ENCODE results near the gene ZNFX1. TPM values are rescaled to one million over a fixed set of nuclear protein-coding genes. Genes with fewer than 3 reads are reported as not detected.
"Not testable (repeated sequence)": the region's sequence is repeated elsewhere in the genome, so short reads cannot be mapped to it uniquely, and the experiment has no call there.

The ZNFX1 gene
- 10 to 100 TPM; 17.2 to 59.2 (median 17.9) TPM for polyA plus RNA-seq

GRCh38 chr20:49278036-49278817, at the start of gene ZNFX1:
Gene ZNFX1, minus strand, starts transcription at chr20:49278057. Its CDS starts 2,218 bp downstream, at chr20:49275839.
- Mint-ChIP-seq H3K27me3 (ENCODE audit: low read depth in 3 of 3) (peaks cover 18 to 36% (median 26%) of the 10 kb centered on the region in 3 donors), H3K27ac (peak within 1 kb of the TSS; percentile 95 to 99 (median 96)), H3K36me3 (peaks cover 39 to 56% (median 43%) of the 10 kb centered on the region in 3 donors), H3K9me3 (peaks cover 0 to 30% (median 19%) of the 10 kb centered on the region in 6 donors), H3K4me1 (peaks cover 73 to 82% of the 10 kb centered on the region in 2 donors), H3K4me3 (peak within 1 kb of the TSS; percentile 92 to 98 (median 94))
- DNase-seq, result peak; percentile 99

GRCh38 chr20:49326026-49326425, 48.2 kb upstream of the ZNFX1 start:
- Mint-ChIP-seq H3K27ac (no peak overlapping the region), H3K9me3 (no peaks in the 10 kb centered on the region), H3K36me3 (no peaks in the 10 kb centered on the region), H3K4me1 (peaks cover 11 to 20% of the 10 kb centered on the region in 2 donors), H3K4me3 (no peak overlapping the region), H3K27me3 (ENCODE audit: low read depth in 3 of 3) (peaks cover 4 to 12% (median 11%) of the 10 kb centered on the region in 3 donors)
- no peak for DNase-seq

GRCh38 chr20:49324306-49324705, 46.4 kb upstream of the ZNFX1 start:
- peaks cover 6 to 13% (median 13%) of the 10 kb centered on the region in 3 donors for H3K27me3 Mint-ChIP-seq (ENCODE audit: low read depth in 3 of 3)
- H3K9me3 Mint-ChIP-seq, result no peaks in the 10 kb centered on the region
- peak overlapping the region in 3 of 6 donors; percentile 37 to 77 (median 61) for H3K27ac Mint-ChIP-seq
- no peak overlapping the region for H3K4me3 Mint-ChIP-seq
- DNase-seq, result no peak
- H3K4me1 Mint-ChIP-seq, result peaks cover 12 to 20% of the 10 kb centered on the region in 2 donors
- no peaks in the 10 kb centered on the region for H3K36me3 Mint-ChIP-seq

GRCh38 chr20:49323622-49324238, 45.9 kb upstream of the ZNFX1 start:
- H3K4me1 Mint-ChIP-seq, result peaks cover 17 to 25% of the 10 kb centered on the region in 2 donors
- H3K9me3 Mint-ChIP-seq, result peaks cover 0 to 3% (median 0%) of the 10 kb centered on the region in 6 donors
- H3K27ac Mint-ChIP-seq, result peak overlapping the region in 5 of 6 donors; percentile 54 to 80 (median 61)
- peak; percentile 9 to 48 (median 28) for DNase-seq
- no peaks in the 10 kb centered on the region for H3K36me3 Mint-ChIP-seq
- peaks cover 4 to 17% (median 16%) of the 10 kb centered on the region in 3 donors for H3K27me3 Mint-ChIP-seq (ENCODE audit: low read depth in 3 of 3)
- H3K4me3 Mint-ChIP-seq, result peak overlapping the region in 2 of 5 donors; percentile 1 to 51

GRCh38 chr20:49320460-49320859, 42.6 kb upstream of the ZNFX1 start:
- no peak for DNase-seq
- Mint-ChIP-seq H3K36me3 (no peaks in the 10 kb centered on the region), H3K27ac (no peak overlapping the region), H3K9me3 (peaks cover 0 to 3% (median 0%) of the 10 kb centered on the region in 6 donors), H3K4me3 (no peak overlapping the region), H3K4me1 (peaks cover 19 to 28% of the 10 kb centered on the region in 2 donors), H3K27me3 (ENCODE audit: low read depth in 3 of 3) (peaks cover 7 to 24% (median 21%) of the 10 kb centered on the region in 3 donors)

- Mint-ChIP-seq H3K4me3 (peak overlapping the region; percentile 69 to 87 (median 77)), H3K27ac (no peak overlapping the region), H3K27me3 (ENCODE audit: low read depth in 3 of 3) (peaks cover 7 to 24% (median 19%) of the 10 kb centered on the region in 3 donors), H3K36me3 (no peaks in the 10 kb centered on the region), H3K9me3 (peaks cover 0 to 3% (median 0%) of the 10 kb centered on the region in 6 donors), H3K4me1 (peaks cover 19 to 26% of the 10 kb centered on the region in 2 donors)
- no peak for DNase-seq
These were observed 41.5 kb upstream of the ZNFX1 start for GRCh38 chr20:49319208-49319809.

GRCh38 chr20:49318430-49319207, 40.8 kb upstream of the ZNFX1 start:
- peaks cover 7 to 24% (median 19%) of the 10 kb centered on the region in 3 donors for H3K27me3 Mint-ChIP-seq (ENCODE audit: low read depth in 3 of 3)
- peak overlapping the region; percentile 69 to 87 (median 77) for H3K4me3 Mint-ChIP-seq
- no peaks in the 10 kb centered on the region for H3K36me3 Mint-ChIP-seq
- H3K4me1 Mint-ChIP-seq, result peaks cover 14 to 19% of the 10 kb centered on the region in 2 donors
- H3K9me3 Mint-ChIP-seq, result peaks cover 0 to 3% (median 0%) of the 10 kb centered on the region in 6 donors
- DNase-seq, result no peak
- peak overlapping the region in 1 of 6 donors; percentile 38 for H3K27ac Mint-ChIP-seq

GRCh38 chr20:49318091-49318429, 40.2 kb upstream of the ZNFX1 start:
- no peak overlapping the region for H3K27ac Mint-ChIP-seq
- H3K36me3 Mint-ChIP-seq, result no peaks in the 10 kb centered on the region
- H3K9me3 Mint-ChIP-seq, result peaks cover 0 to 3% (median 0%) of the 10 kb centered on the region in 6 donors
- peaks cover 7 to 24% (median 19%) of the 10 kb centered on the region in 3 donors for H3K27me3 Mint-ChIP-seq (ENCODE audit: low read depth in 3 of 3)
- H3K4me3 Mint-ChIP-seq, result peak overlapping the region in 4 of 5 donors; percentile 26 to 63 (median 48)
- no peak for DNase-seq
- peaks cover 13 to 14% of the 10 kb centered on the region in 2 donors for H3K4me1 Mint-ChIP-seq

GRCh38 chr20:49316704-49317103, 38.8 kb upstream of the ZNFX1 start:
- peak overlapping the region in 1 of 5 donors; percentile 1 for H3K4me3 Mint-ChIP-seq
- peaks cover 7 to 24% (median 20%) of the 10 kb centered on the region in 3 donors for H3K27me3 Mint-ChIP-seq (ENCODE audit: low read depth in 3 of 3)
- peaks cover 17 to 20% of the 10 kb centered on the region in 2 donors for H3K4me1 Mint-ChIP-seq
- no peak overlapping the region for H3K27ac Mint-ChIP-seq
- H3K36me3 Mint-ChIP-seq, result no peaks in the 10 kb centered on the region
- H3K9me3 Mint-ChIP-seq, result peaks cover 0 to 3% (median 0%) of the 10 kb centered on the region in 6 donors
- no peak for DNase-seq

GRCh38 chr20:49315580-49315979, 37.7 kb upstream of the ZNFX1 start:
- Mint-ChIP-seq H3K4me3 (no peak overlapping the region), H3K36me3 (peaks cover 0 to 2% (median 0%) of the 10 kb centered on the region in 3 donors), H3K27me3 (ENCODE audit: low read depth in 3 of 3) (peaks cover 7 to 30% (median 18%) of the 10 kb centered on the region in 3 donors), H3K4me1 (peaks cover 17 to 21% of the 10 kb centered on the region in 2 donors), H3K27ac (no peak overlapping the region), H3K9me3 (peaks cover 0 to 3% (median 0%) of the 10 kb centered on the region in 6 donors)
- no peak for DNase-seq

GRCh38 chr20:49314052-49314451, 36.2 kb upstream of the ZNFX1 start:
- not testable (repeated sequence) for H3K4me3 Mint-ChIP-seq, DNase-seq, H3K9me3 Mint-ChIP-seq, H3K36me3 Mint-ChIP-seq, H3K27ac Mint-ChIP-seq
- Mint-ChIP-seq H3K27me3 (ENCODE audit: low read depth in 3 of 3) (peaks cover 6 to 24% (median 18%) of the 10 kb centered on the region in 3 donors), H3K4me1 (peaks cover 16 to 19% of the 10 kb centered on the region in 2 donors)

- Mint-ChIP-seq H3K27ac (peak overlapping the region in 1 of 6 donors; percentile 39), H3K27me3 (ENCODE audit: low read depth in 3 of 3) (peaks cover 6 to 20% (median 13%) of the 10 kb centered on the region in 3 donors), H3K9me3 (no peaks in the 10 kb centered on the region), H3K4me3 (no peak overlapping the region), H3K36me3 (peaks cover 0 to 8% (median 0%) of the 10 kb centered on the region in 3 donors), H3K4me1 (peaks cover 10 to 14% of the 10 kb centered on the region in 2 donors)
- no peak for DNase-seq
These were observed 35.4 kb upstream of the ZNFX1 start for GRCh38 chr20:49313283-49313682.

- peaks cover 6 to 17% (median 13%) of the 10 kb centered on the region in 3 donors for H3K27me3 Mint-ChIP-seq (ENCODE audit: low read depth in 3 of 3)
- H3K27ac Mint-ChIP-seq, result peak overlapping the region in 1 of 6 donors; percentile 39
- peaks cover 0 to 8% (median 0%) of the 10 kb centered on the region in 3 donors for H3K36me3 Mint-ChIP-seq
- peak overlapping the region in 4 of 5 donors; percentile 1 to 46 (median 8) for H3K4me3 Mint-ChIP-seq
- H3K4me1 Mint-ChIP-seq, result peaks cover 10 to 14% of the 10 kb centered on the region in 2 donors
- DNase-seq, result peak in 2 of 3 donors; percentile 28 to 38
- no peaks in the 10 kb centered on the region for H3K9me3 Mint-ChIP-seq
These were observed 34.8 kb upstream of the ZNFX1 start for GRCh38 chr20:49312661-49313060.

Data from immature natural killer cell (primary cell).